SK-N-SH treated with all-trans-retinoic acid at 6 μM for 48 hours (cell line): Measurements from ENCODE around the gene CARM1.

Experiments used
- CSDC2 ChIP-seq: fragments of 250-450 bp; sonication (Bioruptor Pico); IDR thresholded peaks from 2 replicates; pipeline ENCODE4 v1.5.0; 2020; ENCODE audit warnings: mild to moderate bottlenecking, moderate library complexity
- ESRRG ChIP-seq: fragments of 250-450 bp; sonication (Bioruptor Pico); IDR thresholded peaks from 2 replicates; pipeline ENCODE4 v1.6.1; 2021; ENCODE audit warnings: mild to moderate bottlenecking
- GLIS3 ChIP-seq: fragments of 250-450 bp; sonication (Bioruptor Pico); IDR thresholded peaks from 2 replicates; pipeline ENCODE4 v1.5.0; 2020; ENCODE audit warnings: mild to moderate bottlenecking, moderate library complexity
- OSR1 ChIP-seq: fragments of 250-450 bp; sonication (Bioruptor Pico); IDR thresholded peaks from 2 replicates; pipeline ENCODE4 v1.8.0; 2022; ENCODE audit warnings: moderate library complexity, mild to moderate bottlenecking, inconsistent platforms
- PPARA ChIP-seq: fragments of 250-450 bp; sonication (Bioruptor Pico); IDR thresholded peaks from 2 replicates; pipeline ENCODE4 v1.5.0; 2020; ENCODE audit warnings: mild to moderate bottlenecking, borderline replicate concordance
- RARB ChIP-seq: fragments of 250-450 bp; sonication (Bioruptor Pico); IDR thresholded peaks from 2 replicates; pipeline ENCODE4 v1.8.0; 2021; ENCODE audit warnings: mild to moderate bottlenecking, moderate library complexity
- ZC3H10 ChIP-seq: fragments of 250-450 bp; sonication (Bioruptor Pico); IDR thresholded peaks from 2 replicates; pipeline ENCODE4 v1.5.1; 2021; ENCODE audit warnings: mild to moderate bottlenecking, moderate library complexity
- ZFP30 ChIP-seq: fragments of 450-650 bp; formaldehyde crosslinking; IDR thresholded peaks from 2 replicates; pipeline ENCODE4 v1.5.0; 2022; ENCODE audit warnings: mild to moderate bottlenecking, moderate library complexity
- ZNF565 ChIP-seq: fragments of 450-650 bp; formaldehyde crosslinking; conservative IDR thresholded peaks from 2 replicates; pipeline ENCODE4 v1.5.0; 2020; ENCODE audit warnings: low read depth, mild to moderate bottlenecking, moderate library complexity
- ZNF8 ChIP-seq: fragments of 450-650 bp; formaldehyde crosslinking; IDR thresholded peaks from 2 replicates; pipeline ENCODE4 v1.5.0; 2020; ENCODE audit warnings: mild to moderate bottlenecking, moderate library complexity
- TF ChIP-seq, protein P1 (sequence below): fragments of 250-450 bp; sonication (Bioruptor Pico); IDR thresholded peaks from 2 replicates; pipeline ENCODE4 v1.8.0; 2020; ENCODE audit warnings: mild to moderate bottlenecking, moderate library complexity, borderline replicate concordance

DNA sequence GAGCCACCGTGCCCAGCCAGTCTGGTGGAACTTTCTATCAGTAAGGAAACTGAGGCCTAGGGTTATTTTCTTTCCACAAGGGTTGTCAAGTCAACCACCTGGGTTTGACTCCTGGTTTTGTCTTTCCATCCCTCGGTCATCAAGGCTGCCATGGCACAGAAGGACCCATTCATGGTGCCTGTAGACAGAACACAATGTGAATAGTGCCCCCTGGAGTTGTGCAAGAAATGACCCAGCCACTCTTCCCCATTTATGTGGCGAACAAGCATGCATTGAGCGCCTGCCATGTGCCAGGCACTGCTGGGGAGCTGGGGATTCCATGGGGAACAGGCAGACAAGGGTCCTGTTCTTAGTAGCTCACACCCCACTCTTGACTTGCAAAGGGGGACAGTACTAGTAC lies 93.5 kb downstream of the CARM1 start:
- no peak for TF ChIP-seq CSDC2
- TF ChIP-seq PPARA = no peak
- no peak for TF ChIP-seq ZC3H10
- no peak for TF ChIP-seq ZNF565
- no peak for TF ChIP-seq ZNF8 (CRISPR knock-in tag)
- TF ChIP-seq ZFP30 (CRISPR knock-in tag) = no peak
- TF ChIP-seq, protein P1, sequence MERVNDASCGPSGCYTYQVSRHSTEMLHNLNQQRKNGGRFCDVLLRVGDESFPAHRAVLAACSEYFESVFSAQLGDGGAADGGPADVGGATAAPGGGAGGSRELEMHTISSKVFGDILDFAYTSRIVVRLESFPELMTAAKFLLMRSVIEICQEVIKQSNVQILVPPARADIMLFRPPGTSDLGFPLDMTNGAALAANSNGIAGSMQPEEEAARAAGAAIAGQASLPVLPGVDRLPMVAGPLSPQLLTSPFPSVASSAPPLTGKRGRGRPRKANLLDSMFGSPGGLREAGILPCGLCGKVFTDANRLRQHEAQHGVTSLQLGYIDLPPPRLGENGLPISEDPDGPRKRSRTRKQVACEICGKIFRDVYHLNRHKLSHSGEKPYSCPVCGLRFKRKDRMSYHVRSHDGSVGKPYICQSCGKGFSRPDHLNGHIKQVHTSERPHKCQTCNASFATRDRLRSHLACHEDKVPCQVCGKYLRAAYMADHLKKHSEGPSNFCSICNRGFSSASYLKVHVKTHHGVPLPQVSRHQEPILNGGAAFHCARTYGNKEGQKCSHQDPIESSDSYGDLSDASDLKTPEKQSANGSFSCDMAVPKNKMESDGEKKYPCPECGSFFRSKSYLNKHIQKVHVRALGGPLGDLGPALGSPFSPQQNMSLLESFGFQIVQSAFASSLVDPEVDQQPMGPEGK = no peak
- TF ChIP-seq OSR1 (CRISPR knock-in tag) = no peak
- TF ChIP-seq RARB (CRISPR knock-in tag) = no peak
- TF ChIP-seq ESRRG = no peak
- no peak for TF ChIP-seq GLIS3 (CRISPR knock-in tag)
